ENCODE results near the gene CDC14B.

GRCh38 chr9:96540106-96540505 lies 79.5 kb downstream of the CDC14B start:
- no peak for TF ChIP-seq GATA3 (IDR thresholded peaks at IDR 0.05; ENCODE audit: low read depth, low read length)
- no peak for TF ChIP-seq GATA2 (IDR thresholded peaks at IDR 0.05; ENCODE audit: low read depth, low read length)
